Colonic mucosa (tissue), 4 donors: ENCODE results near the gene CELF1. TPM values are rescaled to one million over a fixed set of nuclear protein-coding genes. Genes with fewer than 3 reads are reported as not detected.

Experiments used
- DNase-seq: peaks from one replicate; pipeline ENCODE4 v3.0.0-alpha.2; 2020
- H3K27ac ChIP-seq: fragments of 200-600 bp; one replicate; pipeline ENCODE4 v1.8.0; 2021
- H3K27me3 ChIP-seq: fragments of 200-600 bp; one replicate; pipeline ENCODE4 v1.8.0; 2021
- H3K36me3 ChIP-seq: fragments of 200-600 bp; one replicate; pipeline ENCODE4 v1.8.0; 2021
- H3K4me1 ChIP-seq: fragments of 200-600 bp; one replicate; pipeline ENCODE4 v1.8.0; 2021; ENCODE audit warnings: mild to moderate bottlenecking
- H3K4me3 ChIP-seq: fragments of 200-600 bp; one replicate; pipeline ENCODE4 v1.8.0; 2021
- H3K9ac ChIP-seq, 2 donors: one replicate each; pipeline ENCODE4 v1.7.0; 2013; ENCODE audit warnings: control low read depth in 2 of 2, low read depth in 2 of 2, low read length in 2 of 2
- H3K9me3 ChIP-seq: fragments of 200-600 bp; one replicate; pipeline ENCODE4 v1.8.0; 2021
- CTCF ChIP-seq: fragments of 200-600 bp; IDR thresholded peaks from one replicate; pipeline ENCODE4 v1.8.0; 2022; ENCODE audit warnings: antibody characterized with exemption, mild to moderate bottlenecking
- intact Hi-C: fragments of 100-400 bp; cut with DNase I; formaldehyde crosslinking; loops from one replicate; pipeline ENCODE4 v1.14.1; 2022
- total RNA-seq, 2 donors: library from RNA; stranded (reverse); fragmentation: NEBNext Ultra II Directional in 1 of 2; extraction: Animal tissue kit (Norgen Biotek cat#: 25700) in 1 of 2; gene quantifications; one replicate each; pipeline ENCODE4 v1.2.1, GENCODE V29; 2021
- donor health status: healthy.
- donor health status: DM: no; HTN: no; CAD: no.
- donor health status: DM: no; HTN: no; CAD: no.

Gene CELF1
- total RNA-seq, 2 donors from 2014 or later, result 76.1 to 96.8 TPM

- Histone ChIP-seq H3K27me3 (no peaks in the 10 kb centered on the region), H3K36me3 (peaks cover 33% of the 10 kb centered on the region), H3K4me1 (peaks cover 8% of the 10 kb centered on the region), H3K27ac (no peak overlapping the region), H3K4me3 (no peak overlapping the region), H3K9me3 (no peaks in the 10 kb centered on the region), H3K9ac (no peak overlapping the region)
- no peak for TF ChIP-seq CTCF
- DNase-seq, result no peak
- intact Hi-C loops, result loop anchor here (10.0 kb wide), 1 partner anchor 74 kb away; no protein-coding TSS in a partner anchor
Observed at GRCh38 chr11:47470671-47471070, 82.3 kb downstream of the CELF1 start.

- Histone ChIP-seq H3K4me1 (peaks cover 8% of the 10 kb centered on the region), H3K9me3 (no peaks in the 10 kb centered on the region), H3K9ac (no peak overlapping the region), H3K27ac (no peak overlapping the region), H3K36me3 (peaks cover 23% of the 10 kb centered on the region), H3K4me3 (no peak overlapping the region), H3K27me3 (no peaks in the 10 kb centered on the region)
- intact Hi-C loops, result loop anchor here (10.0 kb wide), 1 partner anchor 75 kb away; no protein-coding TSS in a partner anchor
- no peak for TF ChIP-seq CTCF
- DNase-seq, result no peak
Observed at GRCh38 chr11:47469361-47470179, 83.4 kb downstream of the CELF1 start.

- H3K27ac ChIP-seq, result no peak overlapping the region
- DNase-seq, result no peak
- no peak for TF ChIP-seq CTCF
Observed at GRCh38 chr11:47468598-47469214, 84.2 kb downstream of the CELF1 start.

GRCh38 chr11:47467357-47467756 lies 85.6 kb downstream of the CELF1 start:
- no peak for TF ChIP-seq CTCF
- Histone ChIP-seq H3K9ac (peak overlapping the region in 1 of 2 donors; percentile 44), H3K4me1 (peaks cover 8% of the 10 kb centered on the region), H3K9me3 (no peaks in the 10 kb centered on the region), H3K4me3 (no peak overlapping the region), H3K27ac (no peak overlapping the region), H3K27me3 (no peaks in the 10 kb centered on the region), H3K36me3 (peaks cover 17% of the 10 kb centered on the region)
- peak; percentile 68 for DNase-seq
- intact Hi-C loops, result no loop called here

More at GRCh38 chr11:47468598-47469214, 84.2 kb downstream of the CELF1 start:
- intact Hi-C loops, result no loop called here
- no peak overlapping the region for H3K4me3 ChIP-seq
- H3K9me3 ChIP-seq, result no peaks in the 10 kb centered on the region
- no peak overlapping the region for H3K9ac ChIP-seq
- H3K4me1 ChIP-seq, result peaks cover 8% of the 10 kb centered on the region
- no peaks in the 10 kb centered on the region for H3K27me3 ChIP-seq
- H3K36me3 ChIP-seq, result peaks cover 23% of the 10 kb centered on the region

GRCh38 chr11:47466701-47467250 lies 86.2 kb downstream of the CELF1 start:
- intact Hi-C loops, result no loop called here
- peaks cover 8% of the 10 kb centered on the region for H3K4me1 ChIP-seq
- peaks cover 12% of the 10 kb centered on the region for H3K36me3 ChIP-seq
- H3K4me3 ChIP-seq, result no peak overlapping the region
- TF ChIP-seq CTCF, result no peak
- no peaks in the 10 kb centered on the region for H3K9me3 ChIP-seq
- peak; percentile 43 for DNase-seq
- H3K27ac ChIP-seq, result no peak overlapping the region
- peak overlapping the region in 1 of 2 donors; percentile 44 for H3K9ac ChIP-seq
- H3K27me3 ChIP-seq, result no peaks in the 10 kb centered on the region
